Liver (tissue), 3 donors: Measurements from ENCODE around the gene ZC3H15.

Experiments
- CTCF ChIP-seq: fragments of 150-350 bp; IDR thresholded peaks from 2 replicates; pipeline ENCODE4 v1.5.1; 2017; ENCODE audit warnings: improper control_type of control experiment, low read depth, low read length; ENCODE audit not compliant: missing input control
- EGR1 ChIP-seq, 2 donors: IDR thresholded peaks; 2 replicates each; pipeline ENCODE4 v1.6.1; 2016 to 2018; ENCODE audit warnings: antibody characterized with exemption in 2 of 2, low read depth in 2 of 2
- GABPA ChIP-seq, 2 donors: IDR thresholded peaks in 1 of 2; conservative IDR thresholded peaks in 1 of 2; 2 replicates each; pipeline ENCODE4 v1.6.1; 2016; ENCODE audit warnings: antibody characterized with exemption in 2 of 2, mild to moderate bottlenecking in 1 of 2, moderate library complexity in 1 of 2
- MAX ChIP-seq: IDR thresholded peaks from 2 replicates; pipeline ENCODE4 v1.6.1; 2016; ENCODE audit warnings: antibody characterized with exemption
- RXRA ChIP-seq, 2 donors: IDR thresholded peaks; 2 replicates each; pipeline ENCODE4 v1.6.1; 2017 to 2018; ENCODE audit warnings: antibody characterized with exemption in 2 of 2, mild to moderate bottlenecking in 1 of 2
- SP1 ChIP-seq: IDR thresholded peaks from 2 replicates; pipeline ENCODE4 v1.6.1; 2018; ENCODE audit warnings: antibody characterized with exemption, mild to moderate bottlenecking
- TAF1 ChIP-seq: conservative IDR thresholded peaks from 2 replicates; pipeline ENCODE4 v1.6.1; 2016; ENCODE audit warnings: antibody characterized with exemption, mild to moderate bottlenecking
- YY1 ChIP-seq: IDR thresholded peaks from 2 replicates; pipeline ENCODE4 v1.6.1; 2016; ENCODE audit warnings: antibody characterized with exemption, mild to moderate bottlenecking
- donor health status: healthy.
- donor health status: healthy.

GRCh38 chr2:186554850-186555671, 69.0 kb downstream of the ZC3H15 start:
- TF ChIP-seq CTCF, result no peak
- TF ChIP-seq SP1, result no peak
- TF ChIP-seq RXRA (IDR thresholded peaks at IDR 0.05), result no peak
- no peak for TF ChIP-seq TAF1
- no peak for TF ChIP-seq MAX
- no peak for TF ChIP-seq YY1
- TF ChIP-seq EGR1 (IDR thresholded peaks at IDR 0.05; ENCODE audit: low read depth in 2 of 2), result no peak
- TF ChIP-seq GABPA (IDR thresholded peaks at IDR 0.05 in 1 of 2, conservative IDR thresholded peaks at IDR 0.05 in 1 of 2), result no peak
